Measurements from ENCODE around the gene ABCF3.
"Not testable (repeated sequence)": the region's sequence is repeated elsewhere in the genome, so short reads cannot be mapped to it uniquely, and the experiment has no call there.

Gene ABCF3

GRCh38 chr3:184186184-184186901 is at the start of gene ABCF3:
Gene ABCF3, plus strand, starts transcription at chr3:184186199. Its CDS starts 9 bp downstream, at chr3:184186208.
- no peak for DNase-seq (ENCODE audit: low read depth)

GRCh38 chr3:184140436-184140835 is 45.6 kb upstream of the ABCF3 start:
- no peak for DNase-seq (ENCODE audit: low read depth)

GRCh38 chr3:184142199-184142598 is 43.8 kb upstream of the ABCF3 start:
- DNase-seq (ENCODE audit: low read depth) = no peak

GRCh38 chr3:184143327-184143726 is 42.7 kb upstream of the ABCF3 start:
- DNase-seq (ENCODE audit: low read depth) = no peak

- DNase-seq (ENCODE audit: low read depth) = no peak
These were observed 41.5 kb upstream of the ABCF3 start for GRCh38 chr3:184144505-184144904.

- no peak for DNase-seq (ENCODE audit: low read depth)
These were observed 40.9 kb upstream of the ABCF3 start for GRCh38 chr3:184145111-184145524.

GRCh38 chr3:184145751-184146270 is 40.2 kb upstream of the ABCF3 start:
- no peak for DNase-seq (ENCODE audit: low read depth)

GRCh38 chr3:184148076-184148475 is 37.9 kb upstream of the ABCF3 start:
- DNase-seq (ENCODE audit: low read depth) = no peak

- no peak for DNase-seq (ENCODE audit: low read depth)
These were observed 36.9 kb upstream of the ABCF3 start for GRCh38 chr3:184149123-184149522.

- DNase-seq (ENCODE audit: low read depth) = not testable (repeated sequence)
These were observed 36.2 kb upstream of the ABCF3 start for GRCh38 chr3:184149770-184150169.

GRCh38 chr3:184154885-184155643 is 30.9 kb upstream of the ABCF3 start, which contains the start of gene DVL3:
Gene DVL3, plus strand, starts transcription at chr3:184155377. Its CDS starts 259 bp downstream, at chr3:184155636.
- no peak for DNase-seq (ENCODE audit: low read depth)

- no peak for DNase-seq (ENCODE audit: low read depth)
These were observed 30.1 kb upstream of the ABCF3 start for GRCh38 chr3:184155644-184156521.

- no peak for DNase-seq (ENCODE audit: low read depth)
These were observed 29.5 kb upstream of the ABCF3 start for GRCh38 chr3:184156522-184156955.

- no peak for DNase-seq (ENCODE audit: low read depth)
These were observed 28.8 kb upstream of the ABCF3 start for GRCh38 chr3:184157206-184157605.

GRCh38 chr3:184158404-184158803 is 27.6 kb upstream of the ABCF3 start:
- DNase-seq (ENCODE audit: low read depth) = no peak

GRCh38 chr3:184160456-184160855 is 25.5 kb upstream of the ABCF3 start:
- no peak for DNase-seq (ENCODE audit: low read depth)

- not testable (repeated sequence) for DNase-seq (ENCODE audit: low read depth)
These were observed 23.4 kb upstream of the ABCF3 start for GRCh38 chr3:184162571-184163070.

GRCh38 chr3:184164648-184165330 is 21.2 kb upstream of the ABCF3 start:
- DNase-seq (ENCODE audit: low read depth) = no peak

GRCh38 chr3:184165543-184165942 is 20.5 kb upstream of the ABCF3 start:
- no peak for DNase-seq (ENCODE audit: low read depth)

GRCh38 chr3:184166671-184167070 is 19.3 kb upstream of the ABCF3 start:
- DNase-seq (ENCODE audit: low read depth) = no peak

GRCh38 chr3:184167786-184168185 is 18.2 kb upstream of the ABCF3 start:
- DNase-seq (ENCODE audit: low read depth) = no peak

All from GM04504 (cell line).